Mammary epithelial cell (primary cell): ENCODE measurements around the gene NUTF2.

Source experiments
- CTCF ChIP-seq, 2 donors: IDR thresholded peaks in 1 of 2; conservative IDR thresholded peaks in 1 of 2; 2 replicates each; pipeline ENCODE4 v1.5.1; 2011 to 2012; ENCODE audit warnings: inconsistent platforms in 2 of 2, low read length in 2 of 2, mild to moderate bottlenecking in 2 of 2, control low read depth in 1 of 2, low read depth in 1 of 2; ENCODE audit not compliant: insufficient read depth in 1 of 2; ENCODE audit errors: extremely low read depth in 1 of 2
- EZH2 ChIP-seq: IDR thresholded peaks from 2 replicates; pipeline ENCODE4 v1.6.1; 2012; ENCODE audit warnings: low read length, inconsistent platforms, borderline replicate concordance

DNA sequence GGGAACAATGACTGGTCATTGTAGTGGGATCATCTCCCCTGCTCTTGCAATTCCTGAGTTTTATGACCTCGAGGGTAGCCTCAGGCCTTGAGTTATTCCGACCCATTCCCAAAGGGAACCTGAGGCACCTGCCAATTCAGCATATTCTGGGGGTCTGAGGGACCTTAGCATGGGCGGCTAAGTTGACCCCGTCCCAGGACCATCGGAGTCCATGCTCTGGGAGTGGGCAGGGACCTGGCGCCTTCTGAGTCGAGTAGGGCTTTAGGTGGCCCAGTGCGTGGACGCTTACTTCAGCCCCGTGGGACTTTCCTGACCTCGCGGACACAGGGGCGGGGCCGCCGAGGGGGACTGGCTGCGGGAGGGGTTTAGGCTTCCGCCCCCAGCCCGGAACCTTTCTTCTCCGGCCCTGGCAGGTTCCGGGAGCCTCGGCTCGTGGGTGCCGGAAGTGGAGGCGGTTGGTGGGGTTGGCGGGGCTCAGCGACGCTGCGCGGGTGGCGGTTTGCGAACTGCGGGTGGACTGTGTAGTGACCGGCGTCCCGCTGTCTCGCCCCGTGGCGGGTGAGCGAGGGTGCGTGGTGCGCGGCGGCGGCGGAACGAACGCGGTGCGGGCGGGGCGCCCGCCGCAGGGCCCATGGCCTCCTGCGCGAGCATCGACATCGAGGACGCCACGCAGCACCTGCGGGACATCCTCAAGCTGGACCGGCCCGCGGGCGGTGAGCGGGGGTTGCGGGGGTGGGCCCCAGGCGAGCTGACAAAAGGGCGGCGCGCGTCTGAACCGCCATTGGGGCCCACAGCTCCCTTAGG lies 26.1 kb downstream of the NUTF2 start, which contains the start of gene EDC4:
- TF ChIP-seq CTCF (conservative IDR thresholded peaks at IDR 0.05 in 1 of 2, IDR thresholded peaks at IDR 0.05 in 1 of 2; ENCODE audit: extremely low read depth in 1 of 2, insufficient read depth in 1 of 2, low read depth in 1 of 2, low read length in 2 of 2) (no peak), EZH2 (no peak)
